Gastroesophageal sphincter (tissue), 4 donors: Measurements from ENCODE around the gene FBXL17. TPM values are rescaled to one million over a fixed set of nuclear protein-coding genes. Genes with fewer than 3 reads are reported as not detected.

Experiments used
- ATAC-seq: fragments of 150-250 bp; one replicate; pipeline ENCODE4 v1.9.1; 2016; ENCODE audit warnings: mild to moderate bottlenecking, moderate library complexity
- H3K27ac ChIP-seq, 4 donors: fragments of 200-600 bp; sonication (generic) in 3 of 4; 1 replicate in 3 of 4; 2 replicates in 1 of 4; pipeline ENCODE4 v1.5.1; 2016 to 2019
- H3K27me3 ChIP-seq: fragments of 200-600 bp; sonication (generic); one replicate; pipeline ENCODE4 v1.5.1; 2019
- H3K36me3 ChIP-seq, 2 donors: fragments of 200-600 bp; sonication (generic); one replicate each; pipeline ENCODE4 v1.5.1; 2019; ENCODE audit warnings: control low read depth in 1 of 2
- H3K4me1 ChIP-seq, 3 donors: fragments of 200-600 bp; sonication (generic); 1 replicate in 2 of 3; 2 replicates in 1 of 3; pipeline ENCODE4 v1.5.1; 2016 to 2019; ENCODE audit warnings: control low read depth in 2 of 3
- H3K4me3 ChIP-seq, 2 donors: fragments of 200-600 bp; sonication (generic); one replicate each; pipeline ENCODE4 v1.5.1; 2019; ENCODE audit warnings: mild to moderate bottlenecking in 1 of 2, moderate library complexity in 1 of 2
- H3K9me3 ChIP-seq, 3 donors: fragments of 200-600 bp; sonication (generic); one replicate each; pipeline ENCODE4 v1.5.1; 2017 to 2019; ENCODE audit warnings: control low read depth in 2 of 3
- CTCF ChIP-seq, 4 experiments: fragments of 200-600 bp in 2 of 4; fragments of 450-650 bp in 2 of 4; sonication (generic) in 1 of 4; IDR thresholded peaks; one replicate each; pipeline ENCODE4 v1.5.1; 2017 to 2019; ENCODE audit warnings: antibody characterized with exemption in 4 of 4, mild to moderate bottlenecking in 2 of 4, moderate library complexity in 2 of 4
- EP300 ChIP-seq: sonication (generic); formaldehyde crosslinking; IDR thresholded peaks from one replicate; pipeline ENCODE4 v1.6.1; 2017; ENCODE audit warnings: antibody characterized with exemption, mild to moderate bottlenecking
- POLR2A ChIP-seq, 2 donors: fragments of 450-650 bp; IDR thresholded peaks; one replicate each; pipeline ENCODE4 v1.6.1; 2017; ENCODE audit warnings: antibody characterized with exemption in 2 of 2, mild to moderate bottlenecking in 2 of 2, moderate library complexity in 1 of 2
- POLR2AphosphoS5 ChIP-seq: sonication (generic); formaldehyde crosslinking; IDR thresholded peaks from one replicate; pipeline ENCODE4 v1.6.1; 2017; ENCODE audit warnings: antibody characterized with exemption
- WGBS, 2 donors: methylation state at CpG; one replicate each; pipeline ENCODE4 v1.1.5; 2018; ENCODE audit warnings: low coverage in 1 of 2; 5-methylcytosine and 5-hydroxymethylcytosine counted together
- total RNA-seq, 4 donors: library from RNA; depleted of rRNA; stranded (reverse); fragments of >200 nt; gene quantifications; one replicate each; pipeline ENCODE4 v1.1.0, GENCODE V29; 2016

The FBXL17 gene
- total RNA-seq, 4 donors from 2014 or later = 15.3 to 25.5 (median 21.7) TPM

DNA sequence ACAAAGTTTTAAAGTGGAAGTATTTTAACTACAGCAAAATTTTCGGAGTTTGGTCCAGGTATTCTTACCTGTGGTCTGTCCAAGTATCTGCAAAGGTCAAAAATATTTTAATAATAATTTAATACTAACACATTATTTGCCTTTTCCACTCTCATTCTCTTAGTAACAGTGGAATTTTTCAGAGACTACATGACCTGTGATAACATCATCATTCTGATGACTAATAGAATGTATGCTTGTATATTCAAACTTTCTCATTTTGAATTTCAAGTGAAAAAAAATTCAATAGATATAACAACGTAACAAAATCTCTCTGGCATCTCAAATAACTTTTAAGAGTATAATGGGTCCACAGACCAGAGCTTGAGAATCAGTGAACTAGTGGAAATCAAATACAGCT is 78.3 kb downstream of the FBXL17 start:
- 84 to 100% methylated on average over 2 of the region's 2 CpGs for WGBS, 2 donors
- no peaks in the 10 kb centered on the region for H3K36me3 ChIP-seq
- no peak for ATAC-seq
- no peak overlapping the region for H3K4me3 ChIP-seq
- H3K27ac ChIP-seq = no peak overlapping the region
- H3K27me3 ChIP-seq = no peaks in the 10 kb centered on the region
- H3K4me1 ChIP-seq = no peaks in the 10 kb centered on the region
- TF ChIP-seq CTCF (IDR thresholded peaks at IDR 0.05) = no peak
- no peak for TF ChIP-seq EP300
- no peak for TF ChIP-seq POLR2A (IDR thresholded peaks at IDR 0.05)
- no peak for TF ChIP-seq POLR2AphosphoS5
- no peaks in the 10 kb centered on the region for H3K9me3 ChIP-seq

- Histone ChIP-seq H3K4me3 (no peak overlapping the region), H3K27me3 (no peaks in the 10 kb centered on the region), H3K9me3 (no peaks in the 10 kb centered on the region), H3K27ac (no peak overlapping the region), H3K36me3 (no peaks in the 10 kb centered on the region), H3K4me1 (no peaks in the 10 kb centered on the region)
- WGBS, 2 donors = 90 to 100% methylated on average over 1 of the region's 1 CpG
- TF ChIP-seq EP300 = no peak
- TF ChIP-seq CTCF (IDR thresholded peaks at IDR 0.05) = no peak
- TF ChIP-seq POLR2A (IDR thresholded peaks at IDR 0.05) = no peak
- TF ChIP-seq POLR2AphosphoS5 = no peak
- no peak for ATAC-seq
Observed at GRCh38 chr5:108303086-108303485, 78.8 kb downstream of the FBXL17 start.

DNA sequence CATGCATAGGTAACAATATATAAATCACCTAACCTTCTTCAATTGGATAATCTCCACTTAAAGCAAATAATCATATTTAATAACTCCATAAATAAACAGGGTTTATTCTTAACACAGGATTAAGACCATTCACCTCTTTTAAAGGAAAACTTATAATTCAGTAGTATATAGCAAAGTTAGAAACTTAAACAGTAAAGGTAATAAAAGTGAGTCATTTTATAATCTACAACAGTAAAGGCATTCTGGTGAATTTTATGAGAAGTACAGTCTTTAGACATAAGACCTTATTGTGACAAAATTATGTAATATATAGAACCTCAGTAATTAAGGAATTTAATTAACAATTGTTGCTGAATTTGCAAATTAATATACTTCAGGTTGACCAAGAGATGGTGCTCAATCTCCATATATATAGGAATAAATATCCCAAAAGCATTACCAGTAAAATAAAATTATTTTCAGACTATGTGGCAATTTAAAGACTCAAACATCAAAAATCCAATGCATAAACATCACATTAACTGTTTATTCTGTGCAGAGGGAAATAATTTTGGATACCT is 84.8 kb downstream of the FBXL17 start:
- no peak overlapping the region for H3K4me3 ChIP-seq
- no peak overlapping the region for H3K27ac ChIP-seq
- no peaks in the 10 kb centered on the region for H3K4me1 ChIP-seq
- H3K27me3 ChIP-seq = no peaks in the 10 kb centered on the region
- ATAC-seq = no peak
- H3K36me3 ChIP-seq = no peaks in the 10 kb centered on the region
- no peaks in the 10 kb centered on the region for H3K9me3 ChIP-seq
- TF ChIP-seq CTCF (IDR thresholded peaks at IDR 0.05) = no peak
- no peak for TF ChIP-seq EP300
- no peak for TF ChIP-seq POLR2AphosphoS5
- TF ChIP-seq POLR2A (IDR thresholded peaks at IDR 0.05) = no peak

DNA sequence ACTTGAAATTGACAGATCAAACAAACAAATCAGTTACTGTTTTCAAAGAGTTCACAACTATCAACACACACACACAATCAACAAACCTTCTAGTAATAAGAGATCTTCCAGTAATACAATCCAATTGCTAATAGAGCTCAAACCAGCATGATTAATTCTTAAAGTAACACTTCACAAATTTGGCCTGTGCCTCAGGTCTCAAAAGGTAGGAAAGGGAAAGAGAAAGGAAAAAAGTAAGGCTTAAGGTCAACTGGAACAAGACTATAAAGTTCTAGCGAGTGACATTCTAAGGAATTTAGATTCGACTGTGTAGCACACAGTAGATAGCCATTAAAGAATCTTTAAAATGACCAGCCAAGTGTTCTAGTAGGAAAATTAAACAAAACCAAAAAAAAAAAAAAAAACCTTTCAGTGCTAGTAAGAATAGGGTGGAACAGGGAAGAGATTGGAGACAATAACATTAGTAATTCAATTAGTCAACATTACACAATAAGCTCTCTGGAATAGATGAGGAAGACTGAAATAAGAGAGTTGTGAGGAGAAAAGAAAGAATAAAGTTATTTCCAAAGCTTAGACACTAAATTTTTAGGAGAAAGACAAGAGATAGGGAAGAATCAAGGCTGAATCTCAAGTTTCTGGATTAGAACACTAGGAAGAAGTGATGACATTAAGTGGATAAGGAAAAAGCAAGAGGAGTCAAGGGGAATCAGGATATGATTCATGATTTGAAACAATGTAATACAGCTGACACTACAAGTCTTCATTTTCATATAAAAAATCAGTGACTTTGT is 86.1 kb downstream of the FBXL17 start:
- WGBS, 2 donors = 80 to 94% methylated on average over 2 of the region's 2 CpGs

More for the DNA sequence above, 86.1 kb downstream of the FBXL17 start:
- Histone ChIP-seq H3K9me3 (no peaks in the 10 kb centered on the region), H3K27me3 (no peaks in the 10 kb centered on the region), H3K4me1 (no peaks in the 10 kb centered on the region), H3K27ac (no peak overlapping the region), H3K36me3 (no peaks in the 10 kb centered on the region), H3K4me3 (no peak overlapping the region)
- TF ChIP-seq CTCF (IDR thresholded peaks at IDR 0.05) = no peak
- no peak for TF ChIP-seq EP300
- no peak for TF ChIP-seq POLR2A (IDR thresholded peaks at IDR 0.05)
- no peak for TF ChIP-seq POLR2AphosphoS5
- ATAC-seq = no peak
